NOMO-1 treated with DMSO at 0.1 percent for 48 hours (cell line): ENCODE data around the gene AXIN1.

ENCODE experiments used
- DNase-seq: peaks from one replicate; lab custom pipeline; 2025; ENCODE audit not compliant: unreplicated experiment; lab: John Stamatoyannopoulos, UW

Gene AXIN1

DNA sequence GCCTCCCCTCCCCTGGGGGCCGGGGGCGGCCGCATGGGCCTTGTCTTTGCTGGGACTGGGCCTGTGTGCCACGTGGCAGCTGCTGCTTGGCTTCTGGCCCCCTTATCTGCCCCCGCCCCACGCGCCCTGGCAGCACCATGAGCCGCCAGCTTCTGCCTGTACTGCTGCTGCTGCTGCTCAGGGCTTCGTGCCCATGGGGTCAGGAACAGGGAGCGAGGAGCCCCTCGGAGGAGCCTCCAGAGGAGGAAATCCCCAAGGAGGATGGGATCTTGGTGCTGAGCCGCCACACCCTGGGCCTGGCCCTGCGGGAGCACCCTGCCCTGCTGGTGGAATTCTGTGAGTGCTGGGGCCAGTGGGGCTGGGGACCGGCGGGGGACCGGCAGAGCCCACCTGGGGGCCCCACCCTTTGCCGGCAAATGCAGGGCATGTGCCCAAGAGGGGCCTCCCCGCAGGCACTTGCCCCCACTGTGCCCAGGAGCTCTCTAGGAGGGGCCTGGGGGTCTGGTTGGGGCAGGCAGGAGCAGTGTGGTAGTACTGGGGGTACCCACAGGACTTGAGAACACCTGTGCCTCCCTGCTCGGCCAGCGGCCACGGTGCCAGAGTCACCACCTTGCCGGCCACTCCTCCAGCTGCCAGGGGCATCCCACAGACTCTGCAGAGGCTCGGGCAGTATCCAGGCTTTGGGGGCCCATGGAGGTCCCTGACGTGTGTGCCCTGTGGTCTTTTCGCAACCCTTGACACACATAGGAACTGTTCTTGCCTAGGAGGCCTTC lies 69.3 kb downstream of the AXIN1 start, which contains the start of gene PDIA2:
TSS of gene PDIA2 (plus strand) at position 132 of the 773 bp plus-strand sequence. CDS start at position 138, 6 bp downstream.
- DNase-seq, result no peak

DNA sequence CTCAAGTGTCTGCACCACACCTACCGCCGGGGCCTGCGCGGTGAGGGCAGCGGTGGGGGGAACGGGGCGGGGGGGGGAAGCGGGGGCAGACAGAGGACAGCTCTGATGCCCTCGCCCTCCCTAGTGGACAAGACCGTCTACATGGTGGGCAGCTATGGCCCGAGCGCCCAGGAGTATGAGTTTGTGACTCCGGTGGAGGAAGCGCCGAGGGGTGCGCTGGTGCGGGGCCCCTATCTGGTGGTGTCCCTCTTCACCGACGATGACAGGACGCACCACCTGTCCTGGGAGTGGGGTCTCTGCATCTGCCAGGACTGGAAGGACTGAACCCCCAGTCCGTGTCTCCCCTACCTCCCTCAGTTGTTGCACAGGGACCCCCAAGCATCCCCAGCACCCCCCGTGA lies 70.0 kb downstream of the AXIN1 start:
- DNase-seq, result no peak

DNA sequence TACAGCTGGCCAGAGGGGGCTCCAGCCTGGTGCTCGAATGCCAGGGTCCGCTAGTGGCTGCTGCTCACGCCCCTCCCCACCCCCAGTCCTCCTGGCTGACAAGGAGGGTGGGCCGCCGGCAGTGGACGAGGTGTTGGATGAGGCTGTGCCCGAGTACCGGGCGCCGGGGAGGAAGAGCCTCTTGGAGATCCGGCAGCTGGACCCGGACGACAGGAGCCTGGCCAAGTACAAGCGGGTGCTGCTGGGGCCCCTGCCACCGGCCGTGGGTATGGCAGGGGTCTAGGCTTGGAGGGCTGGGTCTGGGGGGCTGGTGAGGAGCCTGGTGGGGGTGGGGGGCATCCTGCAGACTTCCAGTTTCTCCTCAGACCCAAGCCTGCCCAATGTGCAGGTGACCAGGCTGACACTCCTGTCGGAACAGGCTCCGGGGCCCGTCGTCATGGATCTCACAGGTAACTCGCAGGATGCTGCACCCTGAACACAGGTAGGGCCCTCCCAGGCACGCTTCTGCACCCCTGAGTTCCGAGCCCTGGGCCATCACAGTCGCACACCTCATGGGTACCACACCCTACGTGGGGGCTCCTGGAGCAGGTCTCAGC lies 70.8 kb downstream of the AXIN1 start:
- no peak for DNase-seq

DNA sequence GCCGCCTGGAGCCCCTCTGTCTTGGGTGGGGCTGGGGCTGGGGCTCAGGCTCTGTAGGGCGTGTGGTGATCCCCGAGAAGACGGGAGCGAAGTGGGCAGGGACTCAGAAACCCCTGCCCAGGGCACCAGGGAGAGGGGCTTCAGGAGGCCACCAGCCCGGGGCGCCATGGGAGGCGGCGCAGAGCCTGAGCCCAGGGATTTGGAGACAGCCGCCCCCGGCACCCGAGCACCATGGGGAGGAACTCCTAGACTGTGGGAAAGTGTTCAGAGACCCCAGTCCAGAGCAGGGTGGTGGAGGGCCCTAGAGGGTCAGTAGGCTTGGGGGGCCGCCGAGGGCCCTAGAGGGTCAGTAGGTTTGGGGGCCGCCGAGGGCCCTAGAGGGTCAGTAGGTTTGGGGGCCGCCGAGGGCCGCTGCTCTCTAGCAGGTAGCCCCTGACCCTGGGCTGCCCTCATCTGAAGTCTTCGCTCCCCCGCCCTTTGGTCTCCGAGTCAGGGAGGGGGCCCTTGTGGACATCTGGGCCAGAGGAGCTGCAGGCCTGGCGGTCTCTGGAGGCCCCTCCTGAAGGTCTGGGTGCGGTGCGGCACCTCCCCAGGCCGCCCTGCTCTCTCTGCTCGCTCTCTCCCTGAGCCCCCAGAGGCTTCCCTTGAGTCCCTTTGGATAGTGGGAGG lies 71.4 kb downstream of the AXIN1 start:
- DNase-seq, result no peak

DNA sequence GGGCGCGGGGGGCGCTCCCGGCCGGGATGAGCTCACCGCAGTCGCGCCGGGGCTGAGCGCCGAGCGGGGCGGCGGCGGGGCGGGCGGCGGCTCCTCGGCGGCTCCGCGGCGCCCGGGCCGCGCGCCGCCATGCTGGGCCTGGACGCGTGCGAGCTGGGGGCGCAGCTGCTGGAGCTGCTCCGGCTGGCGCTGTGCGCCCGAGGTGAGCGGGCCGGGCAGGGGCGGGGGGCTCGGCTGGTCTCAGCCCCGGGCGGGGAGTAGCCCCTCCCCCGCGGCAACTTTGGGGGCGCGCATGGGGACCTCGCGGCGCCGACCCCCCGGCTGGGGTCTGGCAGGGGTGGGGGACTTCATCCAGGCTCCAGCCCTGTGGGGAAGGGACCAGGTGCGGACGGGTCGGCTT lies 72.0 kb downstream of the AXIN1 start, which contains the start of gene ARHGDIG:
TSS of gene ARHGDIG (plus strand) at position 40 of the 400 bp plus-strand sequence. CDS start at position 130, 90 bp downstream.
- no peak for DNase-seq

DNA sequence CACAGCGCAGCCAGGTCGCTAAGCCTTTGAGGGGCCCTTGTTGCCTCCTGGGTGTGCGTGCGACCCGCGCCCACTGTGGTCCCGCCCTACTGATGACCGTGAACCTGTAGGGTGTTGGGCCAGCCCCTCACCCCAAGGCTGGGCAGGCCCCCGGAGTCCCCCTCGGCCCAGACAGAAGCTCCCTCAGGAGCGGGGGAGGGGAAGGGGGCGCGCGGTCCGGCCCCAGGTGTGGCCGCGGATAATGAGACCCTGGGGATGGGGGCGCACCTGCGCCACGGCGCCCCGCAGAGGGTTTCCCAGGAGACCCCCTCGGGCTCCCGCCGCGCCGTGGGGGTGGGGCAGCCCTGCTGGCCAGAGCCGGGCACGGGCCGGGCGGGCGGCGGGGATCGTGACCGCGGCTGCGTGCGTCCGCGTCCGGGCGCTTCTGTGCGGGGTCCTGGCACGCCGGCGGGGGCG lies 72.5 kb downstream of the AXIN1 start:
- DNase-seq, result no peak

DNA sequence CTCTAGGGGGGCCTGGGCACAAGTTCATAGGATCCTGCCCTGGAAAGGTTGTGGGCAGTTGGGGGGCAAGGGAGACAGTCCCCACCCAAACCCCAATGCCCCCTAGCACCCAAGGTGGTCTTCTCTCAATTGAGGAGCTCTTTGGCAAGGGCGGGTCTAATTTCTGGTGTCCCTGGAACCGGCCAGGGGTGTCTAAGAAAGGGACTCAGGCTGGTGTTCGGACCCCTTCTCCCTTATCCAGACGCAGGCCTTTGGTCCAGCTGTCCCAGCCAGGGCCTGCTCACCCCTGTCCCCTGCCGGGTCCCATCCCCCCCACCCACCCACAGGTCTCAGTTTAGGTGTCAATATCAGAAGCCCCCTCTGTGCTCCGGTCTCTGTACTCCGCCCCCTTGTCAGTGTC lies 73.0 kb downstream of the AXIN1 start:
- no peak for DNase-seq

DNA sequence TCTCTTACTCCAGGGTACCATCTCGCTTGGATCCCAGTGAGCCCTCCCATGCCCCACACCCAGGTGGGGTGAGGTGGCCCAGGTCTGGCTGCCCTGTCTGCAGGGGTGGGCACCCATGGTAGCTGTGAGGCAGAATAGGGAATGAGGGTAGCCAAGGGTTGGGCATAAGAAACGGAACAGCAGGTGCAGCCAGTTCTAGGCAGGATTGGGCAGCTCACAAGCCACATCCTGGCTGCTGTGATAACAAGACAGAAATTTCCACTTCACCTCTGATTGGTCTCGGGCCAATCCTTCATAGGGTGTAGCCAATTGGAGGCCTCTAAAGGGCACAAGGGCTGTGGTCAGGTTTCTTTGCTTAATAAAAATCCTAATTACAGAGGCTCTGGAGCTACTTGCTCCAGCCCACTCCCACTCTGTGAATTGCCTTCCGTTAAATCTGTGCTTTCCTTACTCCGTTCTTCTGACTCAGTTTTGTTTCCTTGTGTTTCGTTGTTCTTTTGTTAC lies 73.6 kb downstream of the AXIN1 start:
- peak; percentile 6 for DNase-seq

DNA sequence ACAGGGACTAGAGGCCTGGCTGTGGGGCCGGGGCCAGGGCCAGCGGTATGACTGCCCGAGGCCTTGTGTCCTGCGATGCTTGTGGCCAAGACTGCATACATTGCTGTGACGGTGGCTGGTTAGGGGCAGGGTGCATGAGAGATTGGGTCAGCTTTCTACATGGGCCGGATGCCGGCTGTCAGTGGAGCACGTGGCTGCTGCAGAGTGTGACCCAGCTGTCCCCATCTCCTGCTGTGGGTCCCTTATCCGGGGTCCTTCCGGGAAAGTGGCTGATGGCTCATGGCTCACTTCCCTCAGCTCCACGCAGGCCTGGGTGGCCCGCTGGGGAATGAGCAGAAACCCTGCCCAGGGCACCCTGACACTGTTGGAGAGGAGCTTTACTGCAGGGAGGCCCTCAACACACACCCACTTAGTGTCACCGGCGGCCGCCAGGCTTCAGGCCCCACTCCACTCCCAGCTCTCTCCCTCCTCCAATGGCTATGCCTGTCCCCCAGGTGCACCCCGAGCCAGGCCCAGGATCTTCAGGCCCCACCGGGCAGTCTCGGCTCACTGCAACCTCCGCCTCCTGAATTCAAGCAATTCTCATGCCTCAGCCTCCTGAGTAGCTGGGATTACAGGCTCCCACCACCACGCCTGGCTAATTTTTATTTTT lies 76.0 kb downstream of the AXIN1 start:
- no peak for DNase-seq

DNA sequence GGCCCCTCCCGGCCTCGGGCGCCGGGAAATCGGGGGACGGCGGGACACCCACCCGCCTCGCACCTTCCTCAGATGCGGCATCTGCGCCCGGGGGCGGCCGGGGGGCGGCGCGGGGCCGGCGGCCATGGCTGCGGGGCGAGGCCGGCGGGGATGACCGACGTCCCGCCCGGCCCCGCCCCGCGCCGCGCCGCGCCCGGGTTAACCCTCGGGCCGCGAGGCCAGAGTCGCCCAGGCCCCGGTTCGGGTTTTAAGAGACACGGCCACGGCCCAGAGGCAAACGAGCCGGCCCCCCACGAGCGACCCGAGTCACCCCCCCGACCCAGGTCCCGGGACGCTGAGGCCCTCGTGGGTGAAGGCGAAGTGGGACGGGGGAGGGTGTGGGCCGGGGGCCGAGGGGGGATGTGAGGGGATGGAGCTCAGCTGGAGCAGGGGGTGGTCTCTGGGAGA lies 76.7 kb downstream of the AXIN1 start, which contains the start of gene RGS11:
TSS of gene RGS11 (minus strand) at position 159 of the 447 bp plus-strand sequence. CDS start at position 126, 33 bp downstream.
- DNase-seq, result no peak

DNA sequence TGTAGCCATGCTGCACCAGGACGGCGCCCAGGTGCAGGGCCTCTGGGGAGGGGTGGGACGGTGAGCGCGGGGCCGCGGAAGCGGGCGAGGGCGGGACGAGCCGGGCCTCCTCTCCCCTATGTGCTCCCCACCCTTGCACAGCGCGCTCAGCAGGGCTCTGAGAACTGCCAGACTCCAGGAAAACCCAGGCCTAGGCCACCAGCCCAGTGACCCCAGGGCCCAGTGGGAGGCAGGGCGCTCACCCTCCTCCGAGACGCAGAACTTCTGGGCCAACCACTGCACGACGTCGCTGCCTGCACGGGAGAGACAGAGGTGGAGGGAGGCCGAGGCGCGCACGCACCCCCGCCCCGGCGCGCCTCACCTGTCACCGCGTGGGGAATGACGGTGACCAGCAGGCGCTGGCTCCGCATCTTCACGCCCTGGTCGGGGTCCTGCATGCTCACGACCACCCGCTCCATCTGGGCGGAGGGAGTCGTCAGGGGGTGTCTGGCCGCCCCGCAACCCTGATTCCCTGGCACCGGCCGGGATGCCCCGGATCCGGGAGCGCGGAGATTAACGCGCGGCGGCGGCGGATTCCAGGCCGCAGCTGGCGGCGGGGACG lies 77.4 kb downstream of the AXIN1 start:
- no peak for DNase-seq

DNA sequence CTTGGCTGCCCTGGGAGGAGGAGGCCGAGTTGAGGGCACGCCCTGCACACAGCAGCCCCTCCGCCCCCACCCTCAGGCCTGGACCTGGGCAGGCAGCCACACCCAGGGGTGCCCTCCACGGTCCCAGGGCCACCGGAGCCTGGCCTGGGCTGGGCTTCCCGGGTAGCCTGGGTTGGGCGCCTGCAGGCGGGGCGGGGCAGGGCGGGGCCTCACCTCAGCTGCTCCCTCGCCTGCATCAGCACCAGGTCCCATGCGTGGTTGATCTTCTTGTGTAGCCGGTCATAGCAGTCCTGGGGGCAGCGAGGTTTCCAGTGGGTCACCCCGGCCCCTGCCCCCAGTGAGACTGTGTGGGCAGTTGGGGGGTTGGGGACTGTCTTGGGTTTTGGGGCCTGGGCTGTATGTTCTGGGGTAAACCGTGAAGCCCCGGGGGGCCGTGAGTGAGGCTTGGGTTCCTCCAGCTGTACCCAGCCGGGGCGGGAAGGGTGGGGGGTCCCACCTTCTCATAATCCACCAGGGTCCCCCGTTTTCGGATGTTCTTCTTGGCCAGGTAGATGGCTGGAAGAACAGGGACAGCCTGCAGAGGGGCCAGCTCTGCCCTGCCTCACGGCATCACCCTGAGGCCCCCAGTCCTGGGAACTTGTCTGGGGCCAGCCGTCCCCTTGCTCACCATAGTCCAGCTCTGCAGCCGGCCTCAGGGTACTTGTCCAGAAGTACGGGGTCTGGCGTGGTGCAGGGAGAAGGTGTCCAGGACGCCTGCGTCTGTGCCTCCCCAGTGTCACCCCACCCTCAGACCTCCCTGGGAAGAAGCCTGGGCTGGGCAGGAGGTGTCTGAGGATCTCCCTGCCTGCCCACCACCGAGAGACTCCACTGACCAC lies 78.7 kb downstream of the AXIN1 start:
- DNase-seq, result no peak

DNA sequence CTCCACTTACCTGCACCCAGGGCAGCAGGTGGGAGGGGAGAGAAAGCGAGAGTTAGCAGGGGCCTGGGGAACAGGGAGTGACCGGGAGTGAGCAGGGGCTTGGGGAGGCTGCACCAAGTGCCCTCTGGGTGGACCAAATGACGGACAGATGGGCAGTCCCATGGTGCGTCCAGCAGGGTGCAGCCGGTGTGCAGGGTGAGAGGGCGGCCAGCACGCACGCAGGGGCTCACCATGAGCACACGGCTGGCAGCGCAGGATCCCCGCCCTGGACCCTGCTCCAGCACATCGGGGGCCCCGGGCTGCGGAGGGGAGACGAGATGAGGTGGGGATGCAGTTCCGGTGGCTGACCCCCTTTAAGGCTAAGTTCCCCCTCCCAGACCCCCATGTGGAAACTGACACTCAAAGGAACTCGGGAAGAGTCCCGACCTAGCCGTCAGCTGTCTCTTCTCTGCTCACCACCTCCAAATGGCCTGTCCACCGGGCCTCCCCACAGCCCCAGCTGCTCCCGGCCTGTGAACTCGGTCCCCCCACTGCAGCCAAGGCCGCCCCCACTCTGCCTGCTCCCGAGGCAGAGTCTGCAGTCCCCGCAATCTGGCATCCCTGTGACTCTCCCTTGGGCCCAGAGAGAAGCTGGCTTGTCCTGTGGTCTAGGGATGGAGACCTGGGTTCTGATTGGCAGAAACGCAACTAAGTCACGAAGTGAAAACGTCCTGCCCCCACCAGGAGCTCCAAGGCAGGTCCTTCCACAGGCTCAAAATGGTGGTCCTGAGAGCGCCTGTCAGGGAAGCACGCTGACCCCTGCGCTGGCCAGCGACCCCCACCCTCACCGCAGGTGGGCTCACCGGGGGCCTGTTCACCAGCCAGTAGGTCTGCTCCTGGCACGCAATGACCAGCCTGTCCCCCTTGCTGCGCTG lies 79.6 kb downstream of the AXIN1 start:
- DNase-seq, result no peak

DNA sequence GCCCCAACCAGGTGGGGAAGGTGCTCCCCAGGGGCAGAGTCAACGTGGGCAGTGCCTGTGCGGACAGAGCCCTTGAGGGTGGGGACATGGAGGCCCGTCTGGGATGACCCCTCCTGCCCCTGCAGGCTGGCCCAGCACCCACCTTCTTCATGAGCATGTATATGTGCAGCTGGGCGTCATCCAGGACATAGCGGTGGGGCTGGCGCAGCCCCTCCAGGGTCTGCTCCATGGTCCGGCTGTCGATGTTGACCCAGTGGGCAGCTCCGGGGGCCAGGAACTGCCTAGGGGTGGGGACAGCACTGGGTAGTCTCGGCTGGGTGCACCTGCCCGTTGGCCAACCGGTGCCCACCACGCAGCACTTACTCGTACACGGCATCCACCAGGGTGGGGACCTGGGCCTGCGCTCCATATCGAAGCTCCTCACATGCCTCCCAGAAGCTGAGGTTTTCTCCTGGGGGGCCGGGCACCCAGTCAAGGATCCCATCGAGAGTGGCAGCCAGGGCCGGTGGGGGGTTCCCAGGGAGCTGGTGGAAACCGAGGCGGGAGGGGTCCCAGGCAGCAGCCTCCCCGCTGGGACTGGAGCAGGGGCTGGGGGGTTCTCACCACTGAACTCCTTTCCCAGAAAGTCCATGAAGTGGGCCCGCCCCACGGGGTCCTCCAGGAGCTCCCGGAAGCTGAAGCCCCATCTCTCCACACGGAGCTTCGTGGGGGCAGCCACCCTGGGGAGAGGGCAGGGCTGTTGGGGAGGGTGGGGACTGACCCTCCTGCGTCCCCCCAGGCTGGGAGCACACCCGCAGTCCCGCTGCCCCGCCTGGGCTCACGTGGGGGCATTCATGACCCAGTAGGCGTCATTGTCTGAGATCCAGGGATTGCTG lies 81.9 kb downstream of the AXIN1 start:
- no peak for DNase-seq

DNA sequence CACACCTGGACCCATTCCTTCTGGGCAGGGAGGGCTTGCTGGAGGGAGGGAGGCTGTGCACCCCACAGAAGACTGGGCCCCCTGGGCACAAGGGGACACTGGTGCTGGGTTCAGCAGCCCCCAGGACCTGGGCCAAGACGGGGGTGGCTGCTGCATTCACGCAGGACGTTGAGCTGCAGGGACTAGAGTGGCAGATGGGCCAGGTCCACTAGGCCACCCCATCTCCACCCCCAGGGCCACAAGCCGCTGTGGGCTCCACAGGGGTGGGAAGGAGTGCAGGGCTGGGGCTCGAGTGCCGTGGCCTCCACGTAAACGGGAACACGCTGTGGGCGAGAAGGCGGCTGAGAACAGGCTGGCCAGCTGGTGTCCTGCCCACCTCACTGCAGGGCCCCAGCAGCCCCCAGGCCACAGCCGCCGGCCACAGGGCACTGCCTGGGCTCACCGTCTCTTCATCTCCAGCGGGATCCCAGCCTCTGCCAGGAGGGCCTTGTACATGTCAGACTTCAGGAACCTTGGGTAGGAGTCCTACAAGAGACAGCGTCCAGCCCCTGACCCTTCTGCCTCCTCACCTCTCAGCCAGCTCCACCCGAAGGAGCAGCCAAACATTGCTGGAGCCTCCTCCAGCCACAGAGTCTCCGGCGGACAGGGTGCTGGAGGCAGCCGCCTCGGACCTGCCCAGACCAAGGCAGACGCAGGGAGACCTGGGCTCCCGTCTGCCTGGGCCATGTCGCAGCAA lies 83.3 kb downstream of the AXIN1 start:
- no peak for DNase-seq

DNA sequence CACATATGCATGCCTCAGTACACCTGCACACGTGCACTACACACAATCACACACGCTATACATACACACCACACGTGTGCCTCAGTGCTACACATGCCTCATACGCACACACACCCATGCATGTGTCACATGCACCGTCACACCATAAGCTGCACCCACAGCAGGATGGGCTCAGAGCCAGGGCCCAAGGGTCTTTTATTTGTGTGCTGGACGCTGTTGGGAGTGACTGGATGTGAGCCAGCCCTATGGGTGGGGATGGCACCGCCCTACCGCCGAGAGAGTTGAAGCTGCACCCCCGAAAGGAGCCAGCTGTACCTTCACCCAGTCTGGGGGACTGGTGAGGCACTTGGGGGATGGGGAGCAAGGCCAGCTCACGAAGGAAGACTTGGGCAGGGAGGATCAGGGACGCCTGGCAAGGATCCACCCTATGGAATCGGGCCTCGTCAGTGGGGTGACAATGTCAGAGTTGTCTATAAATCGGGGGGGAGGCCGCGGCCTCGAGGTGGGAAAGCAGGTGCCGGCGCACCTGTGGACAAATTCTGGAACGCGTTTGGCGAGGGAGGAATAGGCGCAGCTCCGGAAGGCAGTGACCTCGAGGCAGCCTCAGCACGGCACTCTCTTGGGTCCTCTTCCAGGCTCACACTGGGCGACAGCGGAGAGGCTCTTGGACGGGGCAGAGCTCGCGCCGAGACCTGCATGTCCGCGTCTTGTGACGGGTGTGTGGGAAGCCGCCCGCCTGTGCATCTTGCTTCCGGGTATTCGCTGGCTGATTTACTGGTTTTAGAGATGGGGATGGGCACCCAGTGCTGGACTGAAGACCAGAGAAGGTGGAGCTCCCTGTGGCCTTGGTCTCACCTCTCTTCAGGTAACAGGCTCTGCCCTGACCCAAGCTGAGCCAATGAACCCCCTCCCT lies 84.1 kb downstream of the AXIN1 start:
- DNase-seq, result no peak
